Right atrium auricular region (tissue), 2 donors: ENCODE results near the gene SAMD8. TPM values are rescaled to one million over a fixed set of nuclear protein-coding genes. Genes with fewer than 3 reads are reported as not detected.

Experiments
- DNase-seq: peaks from one replicate; pipeline ENCODE4 v3.0.0-alpha.2; 2019; ENCODE audit warnings: low spot score
- H3K27ac ChIP-seq, 2 donors: fragments of 200-600 bp; sonication (generic); 1 replicate in 1 of 2; 2 replicates in 1 of 2; pipeline ENCODE4 v1.5.1; 2016 to 2019
- H3K27me3 ChIP-seq, 2 donors: fragments of 200-600 bp; sonication (generic); one replicate each; pipeline versions ENCODE4 v1.5.1 to v1.6.0; 2017 to 2019
- H3K36me3 ChIP-seq: fragments of 200-600 bp; sonication (generic); one replicate; pipeline ENCODE4 v1.5.1; 2016
- H3K4me1 ChIP-seq, 2 donors: fragments of 200-600 bp; sonication (generic); one replicate each; pipeline versions ENCODE4 v1.5.1 to v1.6.0; 2017 to 2019
- H3K4me3 ChIP-seq, 2 donors: fragments of 200-600 bp; sonication (generic); 1 replicate in 1 of 2; 2 replicates in 1 of 2; pipeline ENCODE4 v1.5.1; 2017 to 2019; ENCODE audit warnings: mild to moderate bottlenecking in 1 of 2, moderate library complexity in 1 of 2
- H3K9me3 ChIP-seq, 2 donors: fragments of 200-600 bp; sonication (generic); one replicate each; pipeline ENCODE4 v1.5.1; 2019
- CTCF ChIP-seq, 2 donors: fragments of 200-600 bp; sonication (generic); IDR thresholded peaks; one replicate each; pipeline ENCODE4 v1.5.1; 2019; ENCODE audit warnings: antibody characterized with exemption in 2 of 2
- total RNA-seq, 2 donors: library from RNA; depleted of rRNA; stranded (reverse); fragments of >200 nt; gene quantifications; one replicate each; pipeline ENCODE4 v1.1.0, GENCODE V29; 2016

The SAMD8 gene
- total RNA-seq, 2 donors from 2014 or later, result 24.7 to 26.3 TPM

- Histone ChIP-seq H3K4me1 (no peaks in the 10 kb centered on the region), H3K9me3 (peaks cover 0 to 5% of the 10 kb centered on the region in 2 donors), H3K36me3 (no peaks in the 10 kb centered on the region), H3K4me3 (no peak overlapping the region), H3K27me3 (no peaks in the 10 kb centered on the region), H3K27ac (no peak overlapping the region)
- TF ChIP-seq CTCF (IDR thresholded peaks at IDR 0.05), result no peak
- DNase-seq, result no peak
Observed at GRCh38 chr10:75080554-75080953, 30.9 kb upstream of the SAMD8 start.

GRCh38 chr10:75081379-75081778, 30.1 kb upstream of the SAMD8 start:
- H3K27me3 ChIP-seq, result no peaks in the 10 kb centered on the region
- no peak overlapping the region for H3K27ac ChIP-seq
- no peak for DNase-seq
- no peaks in the 10 kb centered on the region for H3K4me1 ChIP-seq
- no peaks in the 10 kb centered on the region for H3K36me3 ChIP-seq
- peaks cover 0 to 5% of the 10 kb centered on the region in 2 donors for H3K9me3 ChIP-seq
- no peak overlapping the region for H3K4me3 ChIP-seq
- no peak for TF ChIP-seq CTCF (IDR thresholded peaks at IDR 0.05)

GRCh38 chr10:75083972-75084833, 27.3 kb upstream of the SAMD8 start:
- no peaks in the 10 kb centered on the region for H3K4me1 ChIP-seq
- peaks cover 0 to 5% of the 10 kb centered on the region in 2 donors for H3K9me3 ChIP-seq
- no peak for DNase-seq
- TF ChIP-seq CTCF (IDR thresholded peaks at IDR 0.05), result no peak
- no peak overlapping the region for H3K4me3 ChIP-seq
- H3K36me3 ChIP-seq, result no peaks in the 10 kb centered on the region
- no peak overlapping the region for H3K27ac ChIP-seq
- H3K27me3 ChIP-seq, result no peaks in the 10 kb centered on the region

- Histone ChIP-seq H3K36me3 (no peaks in the 10 kb centered on the region), H3K4me1 (no peaks in the 10 kb centered on the region), H3K27me3 (no peaks in the 10 kb centered on the region), H3K27ac (no peak overlapping the region), H3K9me3 (peaks cover 0 to 5% of the 10 kb centered on the region in 2 donors), H3K4me3 (no peak overlapping the region)
- DNase-seq, result no peak
- no peak for TF ChIP-seq CTCF (IDR thresholded peaks at IDR 0.05)
Observed at GRCh38 chr10:75084834-75085384, 26.5 kb upstream of the SAMD8 start.

- H3K4me1 ChIP-seq, result no peaks in the 10 kb centered on the region
- no peak overlapping the region for H3K27ac ChIP-seq
- TF ChIP-seq CTCF (IDR thresholded peaks at IDR 0.05), result no peak
- no peak for DNase-seq
- no peak overlapping the region for H3K4me3 ChIP-seq
- peaks cover 0 to 2% of the 10 kb centered on the region in 2 donors for H3K9me3 ChIP-seq
- H3K36me3 ChIP-seq, result no peaks in the 10 kb centered on the region
- no peaks in the 10 kb centered on the region for H3K27me3 ChIP-seq
Observed at GRCh38 chr10:75086278-75086934, 25.1 kb upstream of the SAMD8 start.
